ENCODE results near the gene B3GNT8. TPM values are rescaled to one million over a fixed set of nuclear protein-coding genes. Genes with fewer than 3 reads are reported as not detected.

Gene B3GNT8
- total RNA-seq, 1 donor from 2014 or later = 10.7 TPM

GRCh38 chr19:41449079-41449864, 22.1 kb upstream of the B3GNT8 start:
- Mint-ChIP-seq H3K27me3 (ENCODE audit: unreplicated experiment) (peaks cover 8% of the 10 kb centered on the region), H3K4me3 (ENCODE audit: unreplicated experiment) (peak overlapping the region; percentile 40), H3K4me1 (ENCODE audit: unreplicated experiment) (peaks cover 10% of the 10 kb centered on the region), H3K9me3 (ENCODE audit: unreplicated experiment) (no peaks in the 10 kb centered on the region), H3K36me3 (ENCODE audit: low read depth, unreplicated experiment) (peaks cover 9% of the 10 kb centered on the region), H3K27ac (ENCODE audit: unreplicated experiment) (peak overlapping the region; percentile 14)
- TF ChIP-seq CTCF (IDR thresholded peaks at IDR 0.05; ENCODE audit: unreplicated experiment) = peak; percentile 97
- peak; percentile 88 for DNase-seq (ENCODE audit: low spot score)

GRCh38 chr19:41447732-41448332, 20.7 kb upstream of the B3GNT8 start:
- DNase-seq (ENCODE audit: low spot score) = no peak
- Mint-ChIP-seq H3K4me1 (ENCODE audit: unreplicated experiment) (peaks cover 20% of the 10 kb centered on the region), H3K36me3 (ENCODE audit: low read depth, unreplicated experiment) (peaks cover 6% of the 10 kb centered on the region), H3K27me3 (ENCODE audit: unreplicated experiment) (peaks cover 11% of the 10 kb centered on the region), H3K4me3 (ENCODE audit: unreplicated experiment) (no peak overlapping the region), H3K9me3 (ENCODE audit: unreplicated experiment) (no peaks in the 10 kb centered on the region), H3K27ac (ENCODE audit: unreplicated experiment) (no peak overlapping the region)
- TF ChIP-seq CTCF (IDR thresholded peaks at IDR 0.05; ENCODE audit: unreplicated experiment) = no peak

- peaks cover 11% of the 10 kb centered on the region for H3K36me3 Mint-ChIP-seq (ENCODE audit: low read depth, unreplicated experiment)
- peaks cover 20% of the 10 kb centered on the region for H3K4me1 Mint-ChIP-seq (ENCODE audit: unreplicated experiment)
- H3K27ac Mint-ChIP-seq (ENCODE audit: unreplicated experiment) = no peak overlapping the region
- H3K27me3 Mint-ChIP-seq (ENCODE audit: unreplicated experiment) = peaks cover 14% of the 10 kb centered on the region
- no peak for TF ChIP-seq CTCF (IDR thresholded peaks at IDR 0.05; ENCODE audit: unreplicated experiment)
- no peaks in the 10 kb centered on the region for H3K9me3 Mint-ChIP-seq (ENCODE audit: unreplicated experiment)
- DNase-seq (ENCODE audit: low spot score) = no peak
- no peak overlapping the region for H3K4me3 Mint-ChIP-seq (ENCODE audit: unreplicated experiment)
These were observed 18.4 kb upstream of the B3GNT8 start for GRCh38 chr19:41445575-41445974.

GRCh38 chr19:41443813-41444455, 16.8 kb upstream of the B3GNT8 start:
- Mint-ChIP-seq H3K9me3 (ENCODE audit: unreplicated experiment) (no peaks in the 10 kb centered on the region), H3K4me1 (ENCODE audit: unreplicated experiment) (peaks cover 12% of the 10 kb centered on the region), H3K27me3 (ENCODE audit: unreplicated experiment) (peaks cover 17% of the 10 kb centered on the region), H3K36me3 (ENCODE audit: low read depth, unreplicated experiment) (peaks cover 14% of the 10 kb centered on the region), H3K27ac (ENCODE audit: unreplicated experiment) (peak overlapping the region; percentile 19), H3K4me3 (ENCODE audit: unreplicated experiment) (no peak overlapping the region)
- no peak for DNase-seq (ENCODE audit: low spot score)
- TF ChIP-seq CTCF (IDR thresholded peaks at IDR 0.05; ENCODE audit: unreplicated experiment) = no peak

Measured in endothelial cell (in vitro differentiated cells).